HepG2 (cell line): ENCODE measurements around the gene MUC13. TPM values are rescaled to one million over a fixed set of nuclear protein-coding genes. Genes with fewer than 3 reads are reported as not detected.

Source experiments
- BCLAF1 ChIP-seq: fragments of 450-650 bp; IDR thresholded peaks from 2 replicates; pipeline ENCODE4 v1.6.1; 2017; ENCODE audit warnings: mild to moderate bottlenecking
- DR1 ChIP-seq: sonication (generic); formaldehyde crosslinking; IDR thresholded peaks from 2 replicates; pipeline ENCODE4 v1.8.0; 2021; ENCODE audit warnings: mild to moderate bottlenecking, missing genetic modification reagents, inconsistent platforms
- E2F5 ChIP-seq: sonication (generic); formaldehyde crosslinking; conservative IDR thresholded peaks from 2 replicates; pipeline ENCODE4 v1.4.0; 2020; ENCODE audit warnings: missing genetic modification reagents
- HDAC2 ChIP-seq: sonication (generic); formaldehyde crosslinking; IDR thresholded peaks from 2 replicates; pipeline ENCODE4 v1.4.0; 2020; ENCODE audit warnings: missing genetic modification reagents
- KMT2B ChIP-seq: IDR thresholded peaks from 2 replicates; pipeline ENCODE4 v1.6.1; 2016; ENCODE audit warnings: missing genetic modification reagents, missing compliant biosample characterization
- MXD3 ChIP-seq: IDR thresholded peaks from 2 replicates; pipeline ENCODE4 v1.6.1; 2016; ENCODE audit warnings: mild to moderate bottlenecking, missing biosample characterization, missing genetic modification reagents
- NCOA1 ChIP-seq: sonication (generic); formaldehyde crosslinking; IDR thresholded peaks from 2 replicates; pipeline ENCODE4 v1.9.0; 2021; ENCODE audit warnings: missing genetic modification reagents
- NR0B2 ChIP-seq: sonication (generic); formaldehyde crosslinking; IDR thresholded peaks from 2 replicates; pipeline ENCODE4 v1.4.0; 2020; ENCODE audit warnings: mild to moderate bottlenecking, missing genetic modification reagents
- REL ChIP-seq: sonication (generic); formaldehyde crosslinking; conservative IDR thresholded peaks from 2 replicates; pipeline ENCODE4 v1.8.0; 2022; ENCODE audit warnings: mild to moderate bottlenecking, missing genetic modification reagents, moderate library complexity
- SP2 ChIP-seq: sonication (generic); formaldehyde crosslinking; IDR thresholded peaks from 2 replicates; pipeline ENCODE4 v1.5.1; 2020; ENCODE audit warnings: mild to moderate bottlenecking, missing genetic modification reagents
- STAT6 ChIP-seq: sonication (generic); formaldehyde crosslinking; IDR thresholded peaks from 2 replicates; pipeline ENCODE4 v1.4.0; 2020; ENCODE audit warnings: missing genetic modification reagents, mild to moderate bottlenecking, borderline replicate concordance
- ZBTB4 ChIP-seq: sonication (generic); formaldehyde crosslinking; IDR thresholded peaks from 2 replicates; pipeline ENCODE4 v1.4.0; 2020; ENCODE audit warnings: missing genetic modification reagents, mild to moderate bottlenecking, borderline replicate concordance
- ZNF234 ChIP-seq: sonication (generic); formaldehyde crosslinking; conservative IDR thresholded peaks from 2 replicates; pipeline ENCODE4 v1.5.1; 2020; ENCODE audit warnings: mild to moderate bottlenecking, missing genetic modification reagents
- ZNF781 ChIP-seq: sonication (generic); formaldehyde crosslinking; IDR thresholded peaks from 2 replicates; pipeline ENCODE4 v1.5.1; 2020; ENCODE audit warnings: borderline replicate concordance, mild to moderate bottlenecking, missing genetic modification reagents; ENCODE audit errors: not compliant biosample characterization
- ZNF816 ChIP-seq: sonication (generic); formaldehyde crosslinking; IDR thresholded peaks from 2 replicates; pipeline ENCODE4 v1.8.0; 2022; ENCODE audit warnings: missing genetic modification reagents, mild to moderate bottlenecking, borderline replicate concordance
- ZNF850 ChIP-seq: sonication (generic); formaldehyde crosslinking; conservative IDR thresholded peaks from 2 replicates; pipeline ENCODE4 v1.9.0; 2021; ENCODE audit warnings: mild to moderate bottlenecking, missing genetic modification reagents
- polyA plus RNA-seq, 8 experiments: library from polyadenylated mRNA; depleted of rRNA in 3 of 8; stranded (reverse) in 7 of 8; unstranded in 1 of 8; fragments of >200 nt; fragmentation: Illumina TruSeq in 4 of 8; extraction: Trizol in 4 of 8; gene quantifications; 2 replicates each; pipeline versions ENCODE4 v1.2.1 to v1.2.3, GENCODE V29; 2011 to 2016; ENCODE audit warnings: low read depth in 4 of 8, missing spikeins in 1 of 8, mixed read lengths in 1 of 8; ENCODE audit not compliant: insufficient read depth in 1 of 8
- total RNA-seq, 5 experiments: library from RNA; depleted of rRNA; stranded (reverse); fragments of >200 nt; fragmentation: Illumina TruSeq; extraction: Trizol; gene quantifications; 2 replicates each; pipeline ENCODE4 v1.2.3, GENCODE V29; 2016; ENCODE audit warnings: low read depth in 1 of 5

The MUC13 gene
- total and polyA plus RNA-seq, 2 of the 13 experiments (the other 11 are each of a cell fraction or from before 2014, with no cell fraction given): 0.04 to 1.2 TPM

GRCh38 chr3:124887177-124887931, 47.2 kb downstream of the MUC13 start, which contains the start of gene ITGB5 (continued):
- TF ChIP-seq BCLAF1 (no peak), ZNF816 (CRISPR knock-in tag) (0 out of 2 replicates have a peak, but pooled peaks have one; percentile 3), NCOA1 (no peak), NR0B2 (CRISPR knock-in tag) (0 out of 2 replicates have a peak, but pooled peaks have one; percentile 44), KMT2B (0 out of 2 replicates have a peak, but pooled peaks have one; percentile 44), MXD3 (CRISPR knock-in tag) (peak; percentile 71; the same call in 1 of the 2 replicates), STAT6 (CRISPR knock-in tag) (no peak), ZNF234 (CRISPR knock-in tag) (no peak), DR1 (CRISPR knock-in tag) (peak; percentile 41; the same call in 1 of the 2 replicates), ZNF850 (no peak), ZBTB4 (CRISPR knock-in tag) (peak; percentile 61; the same call in 1 of the 2 replicates), SP2 (CRISPR knock-in tag) (no peak), ZNF781 (CRISPR knock-in tag) (no peak), REL (CRISPR knock-in tag) (peak; percentile 40; the same call in 1 of the 2 replicates), HDAC2 (CRISPR knock-in tag) (no peak; the same call in 1 of the 2 replicates), E2F5 (CRISPR knock-in tag) (peak; percentile 17; the same call in 1 of the 2 replicates)
